ENCODE data around the gene SKOR2.

SKOR2 gene, protein sequence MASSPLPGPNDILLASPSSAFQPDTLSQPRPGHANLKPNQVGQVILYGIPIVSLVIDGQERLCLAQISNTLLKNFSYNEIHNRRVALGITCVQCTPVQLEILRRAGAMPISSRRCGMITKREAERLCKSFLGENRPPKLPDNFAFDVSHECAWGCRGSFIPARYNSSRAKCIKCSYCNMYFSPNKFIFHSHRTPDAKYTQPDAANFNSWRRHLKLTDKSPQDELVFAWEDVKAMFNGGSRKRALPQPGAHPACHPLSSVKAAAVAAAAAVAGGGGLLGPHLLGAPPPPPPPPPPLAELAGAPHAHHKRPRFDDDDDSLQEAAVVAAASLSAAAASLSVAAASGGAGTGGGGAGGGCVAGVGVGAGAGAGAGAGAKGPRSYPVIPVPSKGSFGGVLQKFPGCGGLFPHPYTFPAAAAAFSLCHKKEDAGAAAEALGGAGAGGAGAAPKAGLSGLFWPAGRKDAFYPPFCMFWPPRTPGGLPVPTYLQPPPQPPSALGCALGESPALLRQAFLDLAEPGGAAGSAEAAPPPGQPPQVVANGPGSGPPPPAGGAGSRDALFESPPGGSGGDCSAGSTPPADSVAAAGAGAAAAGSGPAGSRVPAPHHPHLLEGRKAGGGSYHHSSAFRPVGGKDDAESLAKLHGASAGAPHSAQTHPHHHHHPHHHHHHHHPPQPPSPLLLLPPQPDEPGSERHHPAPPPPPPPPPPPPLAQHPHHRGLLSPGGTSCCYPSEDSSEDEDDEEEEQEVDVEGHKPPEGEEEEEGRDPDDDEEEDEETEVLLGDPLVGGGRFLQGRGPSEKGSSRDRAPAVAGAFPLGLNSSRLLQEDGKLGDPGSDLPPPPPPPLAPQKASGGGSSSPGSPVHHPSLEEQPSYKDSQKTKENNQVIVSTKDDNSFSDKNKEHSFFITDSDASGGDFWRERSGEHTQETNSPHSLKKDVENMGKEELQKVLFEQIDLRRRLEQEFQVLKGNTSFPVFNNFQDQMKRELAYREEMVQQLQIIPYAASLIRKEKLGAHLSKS

DNA sequence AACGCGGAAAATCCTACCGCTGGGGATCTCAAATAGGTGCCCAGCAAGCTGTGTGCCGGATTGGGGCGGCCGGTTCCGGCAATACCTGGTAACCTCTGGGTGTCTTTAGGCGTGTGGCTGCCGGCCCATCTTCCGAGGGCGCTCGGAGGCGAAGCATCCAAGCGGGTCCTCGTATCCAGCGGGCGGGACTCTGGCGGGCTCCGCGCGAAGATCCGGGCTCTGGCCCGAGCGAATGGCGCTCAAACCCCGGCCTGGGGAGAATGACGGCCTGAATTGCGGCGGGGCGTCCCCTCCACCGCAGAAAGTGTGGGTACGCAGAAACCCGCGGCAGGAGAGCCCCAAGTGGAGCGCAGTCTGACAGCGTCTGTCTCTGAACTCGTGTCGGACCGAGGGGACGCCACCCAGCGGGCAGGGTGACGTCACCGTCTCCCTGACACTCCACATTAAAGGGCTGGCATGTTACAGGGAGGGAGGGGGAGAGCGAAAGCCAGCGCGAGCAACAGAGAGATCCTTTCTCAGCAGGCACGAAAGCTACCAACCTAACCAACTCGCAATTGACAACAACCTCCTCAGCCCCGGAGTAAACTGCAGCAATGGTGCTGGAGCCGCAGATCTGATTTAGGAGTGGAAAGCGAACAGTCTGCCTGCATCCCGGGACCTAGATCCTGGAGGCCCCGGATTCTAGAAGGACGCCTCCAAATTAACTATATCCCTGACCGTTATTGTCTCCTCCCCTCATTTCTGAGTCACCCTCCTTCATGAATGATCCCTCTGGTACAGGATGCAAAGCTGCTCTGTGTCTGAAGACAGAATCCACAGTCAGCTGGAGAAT, at the start of gene SKOR2:
TSS of gene SKOR2 (minus strand) at position 372 of the 832 bp plus-strand sequence. CDS start 2,477 bp downstream, outside the sequence.
- no peaks in the 10 kb centered on the region for H3K9me3 ChIP-seq (ENCODE audit: control insufficient read depth in 2 of 2, low read length in 2 of 2)
- H3K4me3 ChIP-seq (ENCODE audit: low read length in 2 of 2), result no peak within 1 kb of the TSS
- no peak within 1 kb of the TSS for H3K9ac ChIP-seq (ENCODE audit: low read depth in 1 of 2, low read length in 2 of 2)

DNA sequence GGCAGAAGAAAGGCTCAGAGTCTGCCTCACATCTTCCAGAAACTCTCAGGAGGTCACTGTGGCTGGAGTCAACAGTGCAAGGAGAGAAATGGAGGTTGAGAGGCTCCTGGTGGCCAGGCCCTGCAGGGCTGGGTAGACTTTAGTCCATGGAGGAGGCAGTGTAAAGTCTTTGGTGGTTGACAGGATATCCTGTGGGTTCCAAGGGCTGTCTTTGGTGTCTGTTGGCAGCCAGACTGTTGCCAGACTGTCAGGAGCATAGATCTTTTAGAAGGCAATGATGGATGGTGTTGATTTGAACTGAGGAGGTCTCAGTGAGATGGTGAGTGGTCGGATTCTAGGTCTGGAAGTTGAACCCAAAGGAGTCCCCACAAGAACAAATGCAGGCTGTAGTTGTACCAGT, 45.0 kb upstream of the SKOR2 start:
- Histone ChIP-seq H3K9ac (ENCODE audit: low read depth in 1 of 2, low read length in 2 of 2) (no peak overlapping the region), H3K4me1 (ENCODE audit: control insufficient read depth in 2 of 2, insufficient read depth in 2 of 2, low read length in 2 of 2) (no peaks in the 10 kb centered on the region), H3K27me3 (ENCODE audit: control insufficient read depth in 2 of 2, insufficient read depth in 2 of 2, low read length in 2 of 2) (no peaks in the 10 kb centered on the region), H3K9me3 (ENCODE audit: control insufficient read depth in 2 of 2, low read length in 2 of 2) (no peaks in the 10 kb centered on the region), H3K4me3 (ENCODE audit: low read length in 2 of 2) (no peak overlapping the region), H3K36me3 (ENCODE audit: control insufficient read depth in 2 of 2, insufficient read depth in 2 of 2, low read length in 2 of 2) (no peaks in the 10 kb centered on the region), H3K27ac (ENCODE audit: low read depth in 2 of 2, low read length in 2 of 2) (no peak overlapping the region)

More for the DNA sequence above, at the start of gene SKOR2:
- H3K27me3 ChIP-seq (ENCODE audit: control insufficient read depth in 2 of 2, insufficient read depth in 2 of 2, low read length in 2 of 2), result peaks cover 47 to 51% of the 10 kb centered on the region in 2 donors
- H3K4me1 ChIP-seq (ENCODE audit: control insufficient read depth in 2 of 2, insufficient read depth in 2 of 2, low read length in 2 of 2), result no peaks in the 10 kb centered on the region
- H3K27ac ChIP-seq (ENCODE audit: low read depth in 2 of 2, low read length in 2 of 2), result no peak within 1 kb of the TSS
- no peaks in the 10 kb centered on the region for H3K36me3 ChIP-seq (ENCODE audit: control insufficient read depth in 2 of 2, insufficient read depth in 2 of 2, low read length in 2 of 2)

DNA sequence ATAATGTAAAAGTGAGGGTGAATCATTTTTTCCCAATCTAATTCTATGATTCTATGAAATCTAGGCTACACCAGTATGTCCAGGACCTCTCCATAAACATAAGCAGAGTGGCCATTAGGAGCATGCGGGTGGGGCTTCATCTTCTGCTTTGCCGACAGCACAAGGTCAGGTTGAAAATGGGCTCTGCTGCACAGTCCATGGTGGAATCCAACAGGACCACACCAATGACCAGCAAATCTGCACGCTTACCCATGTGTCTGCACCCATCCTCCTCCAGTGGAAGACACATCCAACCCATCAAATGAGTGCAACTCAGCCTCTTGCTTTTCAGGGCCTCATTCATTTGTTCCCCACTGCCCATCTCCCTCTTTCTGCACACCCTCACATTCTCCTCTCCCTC, 43.3 kb upstream of the SKOR2 start:
- Histone ChIP-seq H3K9ac (ENCODE audit: low read depth in 1 of 2, low read length in 2 of 2) (no peak overlapping the region), H3K36me3 (ENCODE audit: control insufficient read depth in 2 of 2, insufficient read depth in 2 of 2, low read length in 2 of 2) (no peaks in the 10 kb centered on the region), H3K27me3 (ENCODE audit: control insufficient read depth in 2 of 2, insufficient read depth in 2 of 2, low read length in 2 of 2) (no peaks in the 10 kb centered on the region), H3K27ac (ENCODE audit: low read depth in 2 of 2, low read length in 2 of 2) (no peak overlapping the region), H3K4me1 (ENCODE audit: control insufficient read depth in 2 of 2, insufficient read depth in 2 of 2, low read length in 2 of 2) (no peaks in the 10 kb centered on the region), H3K9me3 (ENCODE audit: control insufficient read depth in 2 of 2, low read length in 2 of 2) (no peaks in the 10 kb centered on the region), H3K4me3 (ENCODE audit: low read length in 2 of 2) (no peak overlapping the region)

DNA sequence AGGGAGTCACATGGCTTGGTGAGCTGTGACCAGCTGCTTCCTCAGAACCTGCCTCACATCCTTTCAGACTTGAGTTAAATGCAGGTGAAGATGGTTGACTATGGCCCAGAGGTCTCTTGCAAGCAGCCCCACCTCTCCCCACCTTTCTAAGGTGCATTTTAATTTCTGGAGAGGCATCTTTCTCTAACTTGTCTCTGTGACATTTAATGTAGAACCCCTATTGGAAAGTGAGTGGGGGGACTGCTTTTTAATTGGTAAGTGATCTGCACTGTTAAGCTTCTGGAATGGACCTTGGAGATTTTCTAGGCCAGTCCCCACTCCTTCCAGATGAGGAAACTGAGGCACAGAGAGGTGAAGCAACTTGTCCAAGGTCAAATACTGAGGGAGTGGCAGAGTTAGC, 37.3 kb upstream of the SKOR2 start:
- Histone ChIP-seq H3K27me3 (ENCODE audit: control insufficient read depth in 2 of 2, insufficient read depth in 2 of 2, low read length in 2 of 2) (peaks cover 0 to 4% of the 10 kb centered on the region in 2 donors), H3K4me3 (ENCODE audit: low read length in 2 of 2) (no peak overlapping the region), H3K9me3 (ENCODE audit: control insufficient read depth in 2 of 2, low read length in 2 of 2) (no peaks in the 10 kb centered on the region), H3K27ac (ENCODE audit: low read depth in 2 of 2, low read length in 2 of 2) (no peak overlapping the region), H3K4me1 (ENCODE audit: control insufficient read depth in 2 of 2, insufficient read depth in 2 of 2, low read length in 2 of 2) (no peaks in the 10 kb centered on the region), H3K36me3 (ENCODE audit: control insufficient read depth in 2 of 2, insufficient read depth in 2 of 2, low read length in 2 of 2) (no peaks in the 10 kb centered on the region), H3K9ac (ENCODE audit: low read depth in 1 of 2, low read length in 2 of 2) (no peak overlapping the region)

DNA sequence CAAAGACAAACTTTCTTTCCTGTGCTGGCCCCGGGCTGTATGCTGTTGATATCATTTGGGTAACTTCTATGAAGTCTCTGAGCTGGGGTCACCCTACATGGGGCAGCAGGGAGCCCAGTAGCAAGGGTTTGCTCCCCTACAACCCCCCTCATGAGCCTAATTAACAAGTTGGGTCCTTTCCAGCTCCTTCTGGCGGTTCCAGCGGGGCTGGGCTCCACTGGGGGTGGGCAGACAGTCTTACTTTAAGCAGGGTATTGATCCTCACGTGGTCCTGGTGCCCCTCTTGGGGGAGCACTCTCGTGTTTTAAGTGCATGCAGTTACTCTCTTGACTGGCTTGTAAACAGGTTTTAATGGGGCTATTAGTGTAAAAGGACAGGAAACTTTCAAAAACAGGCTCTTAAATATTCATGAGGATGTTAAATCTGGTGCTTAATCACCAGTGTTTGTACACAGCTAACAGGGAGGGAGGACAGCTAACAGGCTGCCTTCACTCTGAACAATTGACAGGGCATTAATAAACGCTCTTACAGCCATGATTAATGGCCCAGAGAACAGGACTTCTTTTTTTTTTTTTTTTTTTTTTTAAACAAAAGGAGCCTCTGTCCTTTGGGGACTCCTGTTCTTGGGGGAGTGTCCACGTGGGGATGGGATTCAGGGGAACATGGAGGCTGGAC, 36.6 kb upstream of the SKOR2 start:
- H3K9ac ChIP-seq (ENCODE audit: low read depth in 1 of 2, low read length in 2 of 2), result no peak overlapping the region
- no peak overlapping the region for H3K4me3 ChIP-seq (ENCODE audit: low read length in 2 of 2)
- no peaks in the 10 kb centered on the region for H3K9me3 ChIP-seq (ENCODE audit: control insufficient read depth in 2 of 2, low read length in 2 of 2)
- H3K27me3 ChIP-seq (ENCODE audit: control insufficient read depth in 2 of 2, insufficient read depth in 2 of 2, low read length in 2 of 2), result peaks cover 0 to 4% of the 10 kb centered on the region in 2 donors
- no peaks in the 10 kb centered on the region for H3K36me3 ChIP-seq (ENCODE audit: control insufficient read depth in 2 of 2, insufficient read depth in 2 of 2, low read length in 2 of 2)
- H3K4me1 ChIP-seq (ENCODE audit: control insufficient read depth in 2 of 2, insufficient read depth in 2 of 2, low read length in 2 of 2), result no peaks in the 10 kb centered on the region
- H3K27ac ChIP-seq (ENCODE audit: low read depth in 2 of 2, low read length in 2 of 2), result no peak overlapping the region

DNA sequence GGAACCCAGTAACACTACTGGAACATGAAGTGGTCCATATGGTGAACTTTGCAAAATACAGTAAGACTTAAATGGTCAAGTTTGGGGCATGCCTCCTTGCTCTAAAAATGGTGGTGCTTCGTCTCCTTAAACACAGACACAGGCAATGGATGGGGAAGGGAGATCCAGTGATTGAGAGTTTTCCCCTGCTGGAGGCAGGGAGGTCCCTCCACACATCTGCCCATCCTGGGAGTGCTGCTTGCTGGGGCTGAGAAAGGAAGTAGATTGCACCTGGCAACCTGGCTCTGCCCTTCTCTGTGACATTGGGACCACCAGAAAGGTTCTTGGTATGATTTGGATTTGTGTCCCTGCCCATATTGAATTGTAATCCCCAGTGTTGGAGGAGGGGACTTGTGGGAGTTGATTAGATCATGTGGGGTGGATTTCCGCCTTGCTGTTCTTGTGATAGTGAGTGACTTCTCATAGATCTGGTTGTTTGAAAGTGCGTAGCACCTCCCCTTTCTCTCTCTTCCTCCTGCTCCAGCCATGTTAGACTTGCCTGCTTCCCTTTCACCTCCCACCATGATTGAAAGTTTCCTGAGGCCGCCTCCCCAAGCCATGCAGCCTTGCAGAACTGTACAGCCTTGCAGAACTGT, 35.4 kb upstream of the SKOR2 start:
- Histone ChIP-seq H3K9ac (ENCODE audit: low read depth in 1 of 2, low read length in 2 of 2) (no peak overlapping the region), H3K4me3 (ENCODE audit: low read length in 2 of 2) (no peak overlapping the region), H3K9me3 (ENCODE audit: control insufficient read depth in 2 of 2, low read length in 2 of 2) (no peaks in the 10 kb centered on the region)

DNA sequence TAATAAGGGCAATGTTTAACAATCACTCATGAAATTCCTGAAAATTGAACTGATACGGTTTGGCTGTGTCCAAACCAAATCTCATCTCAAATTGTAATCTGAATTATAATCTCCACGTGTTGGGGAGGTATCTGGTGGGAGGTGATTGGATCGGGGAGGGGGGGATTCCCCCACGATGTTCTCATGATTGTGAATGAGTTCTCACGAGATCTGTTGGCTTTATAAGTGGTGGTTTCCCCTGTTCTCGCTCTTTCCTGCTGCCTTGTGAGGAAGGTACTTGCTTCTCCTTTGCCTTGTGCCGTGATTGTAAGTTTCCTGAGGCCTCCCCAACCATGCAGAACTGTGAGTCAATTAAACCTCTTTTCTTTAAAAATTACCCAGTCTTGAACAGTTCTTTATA, 34.0 kb upstream of the SKOR2 start:
- H3K4me3 ChIP-seq (ENCODE audit: low read length in 2 of 2), result no peak overlapping the region
- H3K27me3 ChIP-seq (ENCODE audit: control insufficient read depth in 2 of 2, insufficient read depth in 2 of 2, low read length in 2 of 2), result peaks cover 0 to 4% of the 10 kb centered on the region in 2 donors
- H3K9me3 ChIP-seq (ENCODE audit: control insufficient read depth in 2 of 2, low read length in 2 of 2), result no peaks in the 10 kb centered on the region
- H3K4me1 ChIP-seq (ENCODE audit: control insufficient read depth in 2 of 2, insufficient read depth in 2 of 2, low read length in 2 of 2), result no peaks in the 10 kb centered on the region
- H3K36me3 ChIP-seq (ENCODE audit: control insufficient read depth in 2 of 2, insufficient read depth in 2 of 2, low read length in 2 of 2), result no peaks in the 10 kb centered on the region
- H3K27ac ChIP-seq (ENCODE audit: low read depth in 2 of 2, low read length in 2 of 2), result no peak overlapping the region
- no peak overlapping the region for H3K9ac ChIP-seq (ENCODE audit: low read depth in 1 of 2, low read length in 2 of 2)

More for the DNA sequence above, 35.4 kb upstream of the SKOR2 start:
- no peak overlapping the region for H3K27ac ChIP-seq (ENCODE audit: low read depth in 2 of 2, low read length in 2 of 2)
- H3K36me3 ChIP-seq (ENCODE audit: control insufficient read depth in 2 of 2, insufficient read depth in 2 of 2, low read length in 2 of 2), result no peaks in the 10 kb centered on the region
- H3K4me1 ChIP-seq (ENCODE audit: control insufficient read depth in 2 of 2, insufficient read depth in 2 of 2, low read length in 2 of 2), result no peaks in the 10 kb centered on the region
- peaks cover 0 to 4% of the 10 kb centered on the region in 2 donors for H3K27me3 ChIP-seq (ENCODE audit: control insufficient read depth in 2 of 2, insufficient read depth in 2 of 2, low read length in 2 of 2)

DNA sequence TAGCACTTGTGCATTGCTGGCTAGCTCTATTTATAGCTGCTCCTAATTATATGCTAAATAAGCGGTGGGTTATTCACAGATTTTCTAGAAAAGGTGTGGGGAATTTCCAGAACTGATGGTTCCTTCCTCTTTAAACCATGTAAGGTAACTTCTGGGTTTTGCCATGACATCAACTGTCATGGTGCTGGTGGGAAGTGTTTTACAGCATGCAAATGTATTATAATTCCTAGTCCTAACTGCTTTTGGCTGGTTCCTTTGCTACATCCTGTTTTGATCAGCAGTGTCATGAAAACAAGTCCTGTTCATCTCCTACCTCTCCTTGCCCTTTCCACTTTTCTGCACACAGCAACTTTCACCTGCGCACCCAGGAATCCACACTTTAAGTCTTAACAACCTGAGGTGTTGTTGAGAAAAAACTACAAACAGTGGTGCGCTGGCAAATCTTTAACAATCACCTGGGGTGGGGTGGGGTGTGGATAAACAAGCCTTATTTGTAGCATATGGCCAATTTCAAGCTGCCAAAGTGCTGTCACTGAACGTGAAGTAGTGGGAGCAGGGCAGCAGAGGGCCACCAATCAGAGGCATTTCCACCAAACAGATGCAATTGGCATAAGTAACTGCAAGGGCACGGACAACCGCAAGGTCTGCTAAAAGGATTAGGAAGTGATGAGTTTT, 33.4 kb upstream of the SKOR2 start:
- H3K4me3 ChIP-seq (ENCODE audit: low read length in 2 of 2), result no peak overlapping the region
- H3K36me3 ChIP-seq (ENCODE audit: control insufficient read depth in 2 of 2, insufficient read depth in 2 of 2, low read length in 2 of 2), result no peaks in the 10 kb centered on the region
- no peaks in the 10 kb centered on the region for H3K9me3 ChIP-seq (ENCODE audit: control insufficient read depth in 2 of 2, low read length in 2 of 2)
- no peaks in the 10 kb centered on the region for H3K4me1 ChIP-seq (ENCODE audit: control insufficient read depth in 2 of 2, insufficient read depth in 2 of 2, low read length in 2 of 2)
- no peak overlapping the region for H3K9ac ChIP-seq (ENCODE audit: low read depth in 1 of 2, low read length in 2 of 2)
- H3K27ac ChIP-seq (ENCODE audit: low read depth in 2 of 2, low read length in 2 of 2), result no peak overlapping the region
- peaks cover 0 to 4% of the 10 kb centered on the region in 2 donors for H3K27me3 ChIP-seq (ENCODE audit: control insufficient read depth in 2 of 2, insufficient read depth in 2 of 2, low read length in 2 of 2)

Measured in mucosa of rectum (tissue), 2 donors.